Measurements from ENCODE around the gene SIT1.
A peak's percentile ranks its signal among the peaks of the same experiment; 100 is the strongest.

SIT1 gene

GRCh38 chr9:35650341-35651158 lies at the start of gene SIT1:
SIT1 (minus strand) TSS chr9:35650931; CDS start chr9:35650853, 78 bp downstream.
- DNase-seq (ENCODE audit: low spot score) = no peak

GRCh38 chr9:35700031-35700430 lies 49.3 kb upstream of the SIT1 start:
- no peak for DNase-seq (ENCODE audit: low spot score)

- DNase-seq (ENCODE audit: low spot score) = no peak
Observed at GRCh38 chr9:35698231-35698630, 47.5 kb upstream of the SIT1 start.

- DNase-seq (ENCODE audit: low spot score) = no peak
Observed at GRCh38 chr9:35697486-35697885, 46.8 kb upstream of the SIT1 start.

GRCh38 chr9:35696520-35697215 lies 45.9 kb upstream of the SIT1 start:
- DNase-seq (ENCODE audit: low spot score) = peak; percentile 59

GRCh38 chr9:35695943-35696401 lies 45.2 kb upstream of the SIT1 start:
- DNase-seq (ENCODE audit: low spot score) = no peak

- DNase-seq (ENCODE audit: low spot score) = no peak
Observed at GRCh38 chr9:35691757-35692301, 41.1 kb upstream of the SIT1 start.

- no peak for DNase-seq (ENCODE audit: low spot score)
Observed at GRCh38 chr9:35691334-35691650, 40.6 kb upstream of the SIT1 start.

GRCh38 chr9:35690614-35691333 lies 40.0 kb upstream of the SIT1 start:
- DNase-seq (ENCODE audit: low spot score) = peak; percentile 67

GRCh38 chr9:35690294-35690613 lies 39.5 kb upstream of the SIT1 start:
- peak; percentile 9 for DNase-seq (ENCODE audit: low spot score)

- DNase-seq (ENCODE audit: low spot score) = peak; percentile 32
Observed at GRCh38 chr9:35689542-35690293, 39.0 kb upstream of the SIT1 start, which contains the start of gene TPM2. TPM2 (minus strand) TSS chr9:35689925; CDS start chr9:35689817, 108 bp downstream.

- DNase-seq (ENCODE audit: low spot score) = peak; percentile 91
Observed at GRCh38 chr9:35688558-35689541, 38.1 kb upstream of the SIT1 start.

GRCh38 chr9:35687972-35688557 lies 37.3 kb upstream of the SIT1 start:
- no peak for DNase-seq (ENCODE audit: low spot score)

- DNase-seq (ENCODE audit: low spot score) = no peak
Observed at GRCh38 chr9:35687306-35687705, 36.6 kb upstream of the SIT1 start.

- DNase-seq (ENCODE audit: low spot score) = no peak
Observed at GRCh38 chr9:35686222-35687203, 35.8 kb upstream of the SIT1 start.

- DNase-seq (ENCODE audit: low spot score) = no peak
Observed at GRCh38 chr9:35685506-35685905, 34.8 kb upstream of the SIT1 start.

- no peak for DNase-seq (ENCODE audit: low spot score)
Observed at GRCh38 chr9:35684921-35685320, 34.2 kb upstream of the SIT1 start.

- no peak for DNase-seq (ENCODE audit: low spot score)
Observed at GRCh38 chr9:35683323-35683722, 32.6 kb upstream of the SIT1 start.
